H9 (cell line): ENCODE results near the gene MEF2C. TPM values are rescaled to one million over a fixed set of nuclear protein-coding genes. Genes with fewer than 3 reads are reported as not detected.

ENCODE experiments used
- DNase-seq: peaks from one replicate; pipeline ENCODE4 v3.0.0-alpha.2; 2017
- H2AFZ ChIP-seq: one replicate; pipeline ENCODE4 v1.6.1; 2013; ENCODE audit warnings: mild to moderate bottlenecking, low read length, control low read depth, moderate library complexity
- H2AK5ac ChIP-seq: 2 replicates; pipeline ENCODE4 v1.6.1; 2013; ENCODE audit warnings: low read length, control low read depth, mixed read lengths; ENCODE audit not compliant: insufficient read length
- H2BK120ac ChIP-seq: one replicate; pipeline ENCODE4 v1.6.1; 2013; ENCODE audit warnings: low read depth, mild to moderate bottlenecking, low read length, control low read depth, inconsistent platforms; ENCODE audit not compliant: poor library complexity, severe bottlenecking
- H2BK12ac ChIP-seq: 2 replicates; pipeline ENCODE4 v1.6.1; 2013; ENCODE audit warnings: low read length, control low read depth, mixed read lengths, low read depth; ENCODE audit not compliant: insufficient read length
- H2BK15ac ChIP-seq: 2 replicates; pipeline ENCODE4 v1.6.1; 2013; ENCODE audit warnings: low read depth, low read length, control low read depth
- H2BK20ac ChIP-seq: one replicate; pipeline ENCODE4 v1.6.1; 2013; ENCODE audit warnings: low read depth, mild to moderate bottlenecking, low read length, control low read depth, inconsistent platforms; ENCODE audit not compliant: poor library complexity, severe bottlenecking
- H2BK5ac ChIP-seq: 2 replicates; pipeline ENCODE4 v1.6.1; 2013; ENCODE audit warnings: low read length, control low read depth, mixed read lengths; ENCODE audit not compliant: insufficient read length
- H3K14ac ChIP-seq: 2 replicates; pipeline ENCODE4 v1.6.1; 2013; ENCODE audit warnings: low read length, control low read depth; ENCODE audit not compliant: insufficient read depth
- H3K18ac ChIP-seq: 2 replicates; pipeline ENCODE4 v1.6.1; 2013; ENCODE audit warnings: low read depth, mild to moderate bottlenecking, mixed read lengths, low read length, control low read depth; ENCODE audit not compliant: insufficient read length
- H3K23ac ChIP-seq: 2 replicates; pipeline ENCODE4 v1.6.1; 2013; ENCODE audit warnings: low read length, control low read depth, mixed read lengths, low read depth; ENCODE audit not compliant: insufficient read length
- H3K23me2 ChIP-seq: 2 replicates; pipeline ENCODE4 v1.6.1; 2013; ENCODE audit warnings: low read depth, mild to moderate bottlenecking, mixed read lengths, low read length, control low read depth; ENCODE audit not compliant: insufficient read length, poor library complexity, severe bottlenecking
- H3K27ac ChIP-seq: 2 replicates; pipeline ENCODE4 v1.5.1; 2013; ENCODE audit warnings: low read length, control low read depth, mixed read lengths, low read depth; ENCODE audit not compliant: insufficient read length
- H3K27me3 ChIP-seq: 2 replicates; pipeline ENCODE4 v1.6.1; 2013; ENCODE audit warnings: low read length, control low read depth, inconsistent platforms; ENCODE audit not compliant: insufficient read depth
- H3K4ac ChIP-seq: 2 replicates; pipeline ENCODE4 v1.6.1; 2013; ENCODE audit warnings: low read depth, mild to moderate bottlenecking, control low read depth, inconsistent platforms, low read length, moderate library complexity
- H3K4me1 ChIP-seq: 2 replicates; pipeline ENCODE4 v1.6.1; 2013; ENCODE audit warnings: low read length, control low read depth, inconsistent platforms; ENCODE audit not compliant: insufficient read depth
- H3K4me2 ChIP-seq: 2 replicates; pipeline ENCODE4 v1.6.1; 2013; ENCODE audit warnings: low read length, control low read depth, mixed read lengths; ENCODE audit not compliant: insufficient read length, insufficient read depth
- H3K56ac ChIP-seq: 2 replicates; pipeline ENCODE4 v1.6.1; 2013; ENCODE audit warnings: low read depth, mild to moderate bottlenecking, mixed read lengths, low read length, control low read depth; ENCODE audit not compliant: insufficient read length
- H3K79me1 ChIP-seq: 2 replicates; pipeline ENCODE4 v1.6.1; 2013; ENCODE audit warnings: low read depth, mild to moderate bottlenecking, moderate library complexity, low read length, control low read depth, inconsistent platforms; ENCODE audit not compliant: insufficient read depth, poor library complexity, severe bottlenecking
- H3K79me2 ChIP-seq: 2 replicates; pipeline ENCODE4 v1.6.1; 2013; ENCODE audit warnings: low read length, control low read depth, inconsistent platforms; ENCODE audit not compliant: insufficient read depth
- H3K9ac ChIP-seq: 2 replicates; pipeline ENCODE4 v1.6.1; 2013; ENCODE audit warnings: low read length, control low read depth, mixed read lengths; ENCODE audit not compliant: insufficient read length; ENCODE audit errors: extremely low read depth
- H3K9me3 ChIP-seq: one replicate; pipeline ENCODE4 v1.6.1; 2013; ENCODE audit warnings: low read depth, low read length, inconsistent platforms; ENCODE audit not compliant: control insufficient read depth
- H3T11ph ChIP-seq: one replicate; pipeline ENCODE4 v1.6.1; 2013; ENCODE audit warnings: mild to moderate bottlenecking, low read length, control low read depth, inconsistent platforms
- H4K20me1 ChIP-seq: one replicate; pipeline ENCODE4 v1.6.1; 2013; ENCODE audit not compliant: control insufficient read depth, insufficient read length, insufficient read depth
- H4K5ac ChIP-seq: 2 replicates; pipeline ENCODE4 v1.6.1; 2013; ENCODE audit warnings: low read depth, mild to moderate bottlenecking, mixed read lengths, low read length, control low read depth; ENCODE audit not compliant: insufficient read length
- H4K8ac ChIP-seq: replicated peaks from 2 replicates; pipeline ENCODE4 v1.6.1; 2013; ENCODE audit warnings: low read length, control low read depth, mixed read lengths, low read depth; ENCODE audit not compliant: insufficient read length
- H4K91ac ChIP-seq: 2 replicates; pipeline ENCODE4 v1.6.1; 2013; ENCODE audit warnings: low read depth, mild to moderate bottlenecking, moderate library complexity, mixed read lengths, low read length, control low read depth; ENCODE audit not compliant: insufficient read length
- H3K27ac Mint-ChIP-seq, 3 experiments: 2 replicates in 2 of 3; 3 replicates in 1 of 3; pipeline ENCODE4 v1.8.0; 2020 to 2021; ENCODE audit warnings: mixed read lengths in 3 of 3, mild to moderate bottlenecking in 1 of 3, moderate library complexity in 1 of 3
- H3K27me3 Mint-ChIP-seq: 2 replicates; pipeline ENCODE4 v1.8.0; 2021; ENCODE audit warnings: low read depth, mild to moderate bottlenecking, moderate library complexity, mixed read lengths
- H3K36me3 Mint-ChIP-seq, 3 experiments: 2 replicates in 2 of 3; 3 replicates in 1 of 3; pipeline ENCODE4 v1.8.0; 2020 to 2021; ENCODE audit warnings: low read depth in 3 of 3, mixed read lengths in 3 of 3; ENCODE audit not compliant: insufficient read depth in 1 of 3
- H3K4me1 Mint-ChIP-seq, 2 experiments: 2 replicates each; pipeline ENCODE4 v1.8.0; 2020; ENCODE audit warnings: mixed read lengths in 2 of 2
- H3K4me3 Mint-ChIP-seq, 2 experiments: 2 replicates in 1 of 2; 3 replicates in 1 of 2; pipeline ENCODE4 v1.8.0; 2020 to 2021; ENCODE audit warnings: mild to moderate bottlenecking in 2 of 2, mixed read lengths in 2 of 2, moderate library complexity in 1 of 2
- H3K9me3 Mint-ChIP-seq, 2 experiments: 2 replicates in 1 of 2; 3 replicates in 1 of 2; pipeline ENCODE4 v1.8.0; 2020; ENCODE audit warnings: mild to moderate bottlenecking in 2 of 2, mixed read lengths in 2 of 2, moderate library complexity in 1 of 2
- WGBS: extraction: QIAGEN DNeasy Blood & Tissue Kit; methylation state at CpG from one replicate; pipeline ENCODE4 v1.1.7; 2013; ENCODE audit warnings: missing lambda C conversion rate, low lambda C conversion rate, mixed read lengths; ENCODE audit not compliant: insufficient read length; ENCODE audit errors: extremely low coverage; 5-methylcytosine and 5-hydroxymethylcytosine counted together
- total RNA-seq: library from RNA; stranded (reverse); gene quantifications from 2 replicates; pipeline ENCODE4 v1.2.1, GENCODE V29; 2021
- TF ChIP-seq, protein P1 (sequence below): fragments of 200-600 bp; sonication (generic); conservative IDR thresholded peaks from 3 replicates; pipeline ENCODE4 v1.8.0; 2021; ENCODE audit warnings: antibody characterized with exemption, mild to moderate bottlenecking

Gene MEF2C
- total RNA-seq, 1 experiment from 2014 or later, result 0.11 TPM

DNA sequence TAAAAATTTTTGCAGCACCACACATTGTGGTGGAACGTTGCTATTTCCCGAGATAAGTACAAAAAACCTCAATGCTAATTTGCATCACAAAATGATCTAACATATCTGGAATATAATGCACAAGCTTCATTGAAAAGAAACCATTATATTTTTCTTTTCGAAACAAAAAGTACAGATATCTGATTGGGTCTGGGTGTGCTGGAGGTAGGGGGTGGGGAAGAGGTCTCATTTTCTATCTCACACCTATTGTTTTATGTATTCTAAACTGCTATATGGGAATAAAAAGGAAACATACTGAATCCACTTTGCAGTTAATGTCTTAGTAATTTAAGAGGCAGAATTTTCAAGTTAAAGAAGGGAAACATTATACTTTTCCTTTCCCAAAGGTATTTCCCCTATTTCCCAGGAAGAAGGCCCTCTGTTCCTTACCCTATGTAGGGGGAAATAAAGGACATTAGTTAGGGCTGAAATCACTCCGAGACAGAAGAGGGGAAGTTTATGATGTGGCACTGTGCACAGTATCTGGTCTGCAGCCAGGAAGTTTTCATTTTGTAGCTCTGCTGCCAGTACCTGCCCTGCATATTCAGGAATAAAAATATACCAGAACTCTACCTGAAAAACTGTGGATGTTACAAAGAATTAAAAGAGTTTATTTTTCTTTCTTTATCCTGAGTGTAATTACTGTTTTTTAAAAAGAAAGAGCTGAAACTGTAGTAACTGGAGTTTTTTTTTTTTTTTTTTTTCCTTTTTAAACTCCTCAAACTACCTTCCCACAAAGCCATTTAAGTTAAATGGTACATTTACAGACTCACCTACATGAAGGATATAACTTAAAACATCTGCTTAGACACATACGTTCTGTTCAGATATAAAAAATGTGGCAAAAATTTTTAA is 7.4 kb downstream of the MEF2C start:
- H3K9me3 Mint-ChIP-seq, result no peaks in the 10 kb centered on the region
- H2BK5ac ChIP-seq, result no peak overlapping the region
- H3K23ac ChIP-seq, result no peak overlapping the region
- H4K8ac ChIP-seq, result no peak overlapping the region
- H4K5ac ChIP-seq, result no peak overlapping the region
- H3K4ac ChIP-seq, result no peak overlapping the region
- H2BK12ac ChIP-seq, result no peak overlapping the region
- no peak for DNase-seq
- H3K27me3 Mint-ChIP-seq, result peaks cover 4% of the 10 kb centered on the region
- H3K14ac ChIP-seq, result no peak overlapping the region
- H3K36me3 Mint-ChIP-seq, result no peaks in the 10 kb centered on the region
- H3T11ph ChIP-seq, result no peak overlapping the region
- H3K4me1 Mint-ChIP-seq, result no peaks in the 10 kb centered on the region
- no peaks in the 10 kb centered on the region for H3K4me1 ChIP-seq
- no peaks in the 10 kb centered on the region for H3K79me2 ChIP-seq
- H3K56ac ChIP-seq, result no peak overlapping the region
- no peak overlapping the region for H2AK5ac ChIP-seq
- no peaks in the 10 kb centered on the region for H3K79me1 ChIP-seq
- no peaks in the 10 kb centered on the region for H3K27me3 ChIP-seq
- no peak overlapping the region for H3K9ac ChIP-seq
- H2BK15ac ChIP-seq, result no peak overlapping the region
- no peaks in the 10 kb centered on the region for H3K23me2 ChIP-seq
- H2BK20ac ChIP-seq, result no peak overlapping the region
- no peak overlapping the region for H4K91ac ChIP-seq
- no CpG with 5 or more reads among the region's 5 CpGs for WGBS
- H3K27ac ChIP-seq, result no peak overlapping the region
- no peak overlapping the region for H2BK120ac ChIP-seq
- H3K4me3 Mint-ChIP-seq, result no peak overlapping the region
- no peak overlapping the region for H2AFZ ChIP-seq
- no peak overlapping the region for H3K4me2 ChIP-seq
- TF ChIP-seq, protein P1, sequence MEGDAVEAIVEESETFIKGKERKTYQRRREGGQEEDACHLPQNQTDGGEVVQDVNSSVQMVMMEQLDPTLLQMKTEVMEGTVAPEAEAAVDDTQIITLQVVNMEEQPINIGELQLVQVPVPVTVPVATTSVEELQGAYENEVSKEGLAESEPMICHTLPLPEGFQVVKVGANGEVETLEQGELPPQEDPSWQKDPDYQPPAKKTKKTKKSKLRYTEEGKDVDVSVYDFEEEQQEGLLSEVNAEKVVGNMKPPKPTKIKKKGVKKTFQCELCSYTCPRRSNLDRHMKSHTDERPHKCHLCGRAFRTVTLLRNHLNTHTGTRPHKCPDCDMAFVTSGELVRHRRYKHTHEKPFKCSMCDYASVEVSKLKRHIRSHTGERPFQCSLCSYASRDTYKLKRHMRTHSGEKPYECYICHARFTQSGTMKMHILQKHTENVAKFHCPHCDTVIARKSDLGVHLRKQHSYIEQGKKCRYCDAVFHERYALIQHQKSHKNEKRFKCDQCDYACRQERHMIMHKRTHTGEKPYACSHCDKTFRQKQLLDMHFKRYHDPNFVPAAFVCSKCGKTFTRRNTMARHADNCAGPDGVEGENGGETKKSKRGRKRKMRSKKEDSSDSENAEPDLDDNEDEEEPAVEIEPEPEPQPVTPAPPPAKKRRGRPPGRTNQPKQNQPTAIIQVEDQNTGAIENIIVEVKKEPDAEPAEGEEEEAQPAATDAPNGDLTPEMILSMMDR, result no peak
- no peaks in the 10 kb centered on the region for H3K9me3 ChIP-seq
- no peak overlapping the region for H3K18ac ChIP-seq
- no peak overlapping the region for H3K27ac Mint-ChIP-seq
- H4K20me1 ChIP-seq, result no peaks in the 10 kb centered on the region
